Activated CD8-positive, alpha-beta T cell treated with anti-CD3 and anti-CD28 coated beads, Interleukin-2, amount 10 ng/mL, durations not matched to agents 7 days and 5 days (primary cell): ENCODE data around the gene STK10. TPM values are rescaled to one million over a fixed set of nuclear protein-coding genes. Genes with fewer than 3 reads are reported as not detected.

Source experiments
- ATAC-seq: fragments of 150-1000 bp; cut with Tn5 transposase; one replicate; pipeline ENCODE4 v1.10.0; 2021; ENCODE audit warnings: moderate library complexity
- CTCF ChIA-PET: fragments of 350-600 bp; sonication (Branson Sonifier 250); formaldehyde crosslinking; loops from one replicate; lab custom pipeline; 2021; ENCODE audit warnings: antibody characterized with exemption; lab: Charles Lee
- POLR2A ChIA-PET: fragments of 350-600 bp; sonication (Branson Sonifier 250); formaldehyde crosslinking; loops from one replicate; lab custom pipeline; 2021; ENCODE audit warnings: antibody characterized with exemption; lab: Charles Lee
- DNase-seq: peaks from one replicate; pipeline ENCODE4 v3.0.0-alpha.2; 2020
- H3K27ac Mint-ChIP-seq: one replicate; pipeline ENCODE4 v1.8.0; 2021; ENCODE audit warnings: mild to moderate bottlenecking, mixed read lengths
- H3K27me3 Mint-ChIP-seq: one replicate; pipeline ENCODE4 v1.8.0; 2021; ENCODE audit warnings: low read depth, mixed read lengths
- H3K36me3 Mint-ChIP-seq: one replicate; pipeline ENCODE4 v1.8.0; 2021; ENCODE audit warnings: low read depth, mixed read lengths
- H3K4me1 Mint-ChIP-seq: one replicate; pipeline ENCODE4 v1.8.0; 2021; ENCODE audit warnings: low read depth, mixed read lengths
- H3K4me3 Mint-ChIP-seq: one replicate; pipeline ENCODE4 v1.8.0; 2021; ENCODE audit warnings: mild to moderate bottlenecking, mixed read lengths
- H3K9me3 Mint-ChIP-seq: one replicate; pipeline ENCODE4 v1.8.0; 2022; ENCODE audit warnings: mixed read lengths; ENCODE audit not compliant: insufficient read depth
- total RNA-seq, 2 experiments: library from RNA; stranded (reverse); gene quantifications; one replicate each; pipeline ENCODE4 v1.2.3, GENCODE V29; 2021

Gene STK10
- total RNA-seq, 2 experiments from 2014 or later, result 294 to 299 TPM

- Mint-ChIP-seq H3K4me1 (peaks cover 62% of the 10 kb centered on the region), H3K9me3 (peaks cover 3% of the 10 kb centered on the region), H3K27ac (peak overlapping the region; percentile 60), H3K36me3 (peaks cover 57% of the 10 kb centered on the region), H3K4me3 (no peak overlapping the region), H3K27me3 (no peaks in the 10 kb centered on the region)
- no peak for DNase-seq
- ChIA-PET POLR2A (interaction anchor here (0.6 to 2.4 kb wide), 2 partner anchors 26 to 31 kb away, joined by 3 to 8 read pairs; no protein-coding TSS in a partner anchor), CTCF (interaction anchor here (0.6 to 1.7 kb wide), 2 partner anchors 9 to 17 kb away, joined by 3 to 4 read pairs; no protein-coding TSS in a partner anchor)
- no peak for ATAC-seq
Measured at GRCh38 chr5:172142709-172143215, 45.3 kb downstream of the STK10 start.

DNA sequence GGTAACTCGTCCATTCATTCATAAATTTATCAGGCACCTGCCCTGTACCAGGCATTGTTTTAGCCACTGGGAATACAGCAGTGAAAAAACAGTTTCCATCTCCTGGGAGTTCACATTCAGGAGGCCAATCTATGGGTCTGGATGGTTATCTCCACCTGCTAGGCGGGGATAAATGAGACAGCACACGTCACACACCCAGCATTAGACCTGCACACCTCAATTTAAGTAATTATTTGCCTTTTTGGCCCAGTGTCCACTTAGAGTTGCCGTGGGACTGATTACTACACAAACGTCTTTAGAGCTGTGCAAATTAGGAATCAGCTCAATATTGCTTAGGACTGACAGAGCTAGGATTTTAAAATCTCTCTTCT lies 46.1 kb downstream of the STK10 start:
- ATAC-seq, result no peak
- Mint-ChIP-seq H3K4me1 (peaks cover 60% of the 10 kb centered on the region), H3K4me3 (no peak overlapping the region)

DNA sequence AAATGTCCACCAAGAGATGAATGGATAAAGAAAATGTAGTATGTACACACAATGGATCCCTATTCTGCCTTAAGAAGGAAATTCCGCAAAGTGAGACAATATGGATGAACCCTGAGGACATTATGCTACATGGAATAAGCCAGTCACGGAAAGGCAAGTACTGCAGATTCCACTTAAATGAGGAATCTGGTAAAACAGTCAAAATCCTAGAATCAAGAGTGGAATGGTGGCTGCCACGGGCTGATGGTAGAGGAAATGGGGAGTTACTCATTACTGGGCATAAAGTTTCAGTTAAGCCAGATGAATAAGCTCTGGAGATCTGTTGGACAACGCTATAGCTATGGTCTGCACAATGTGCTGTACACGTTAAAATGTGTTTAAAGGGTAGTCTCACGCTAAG lies 47.2 kb downstream of the STK10 start:
- ChIA-PET POLR2A (interaction anchor here (2.4 kb wide), 1 partner anchor 33 kb away, joined by 8 read pairs; no protein-coding TSS in a partner anchor), CTCF (interaction anchor here (1.7 kb wide), 1 partner anchor 11 kb away, joined by 4 read pairs; no protein-coding TSS in a partner anchor)
- no peak for ATAC-seq
- H3K27me3 Mint-ChIP-seq, result no peaks in the 10 kb centered on the region
- H3K4me1 Mint-ChIP-seq, result peaks cover 61% of the 10 kb centered on the region
- peaks cover 54% of the 10 kb centered on the region for H3K36me3 Mint-ChIP-seq
- no peak overlapping the region for H3K4me3 Mint-ChIP-seq
- peaks cover 3% of the 10 kb centered on the region for H3K9me3 Mint-ChIP-seq
- DNase-seq, result no peak
- no peak overlapping the region for H3K27ac Mint-ChIP-seq

More for the DNA sequence above, 46.1 kb downstream of the STK10 start:
- peaks cover 3% of the 10 kb centered on the region for H3K9me3 Mint-ChIP-seq
- peak overlapping the region; percentile 32 for H3K27ac Mint-ChIP-seq
- peaks cover 55% of the 10 kb centered on the region for H3K36me3 Mint-ChIP-seq
- ChIA-PET CTCF (interaction anchor here (1.7 kb wide), 1 partner anchor 10 kb away, joined by 4 read pairs; no protein-coding TSS in a partner anchor), POLR2A (interaction anchor here (2.4 kb wide), 1 partner anchor 32 kb away, joined by 8 read pairs; no protein-coding TSS in a partner anchor)
- no peak for DNase-seq
- no peaks in the 10 kb centered on the region for H3K27me3 Mint-ChIP-seq

GRCh38 chr5:172140120-172140519 lies 47.9 kb downstream of the STK10 start:
- Mint-ChIP-seq H3K4me3 (no peak overlapping the region), H3K9me3 (peaks cover 3% of the 10 kb centered on the region), H3K4me1 (peaks cover 66% of the 10 kb centered on the region), H3K27me3 (no peaks in the 10 kb centered on the region), H3K27ac (peak overlapping the region; percentile 67), H3K36me3 (peaks cover 56% of the 10 kb centered on the region)
- DNase-seq (no peak), ATAC-seq (no peak)
- ChIA-PET POLR2A (interaction anchor here (2.4 kb wide), 1 partner anchor 34 kb away, joined by 8 read pairs; no protein-coding TSS in a partner anchor), CTCF (no interaction called here)

GRCh38 chr5:172137046-172137445 lies 51.0 kb downstream of the STK10 start:
- ChIA-PET POLR2A (interaction anchor here (0.6 kb wide), 1 partner anchor 25 kb away, joined by 3 read pairs; no protein-coding TSS in a partner anchor), CTCF (no interaction called here)
- H3K27me3 Mint-ChIP-seq, result no peaks in the 10 kb centered on the region
- peaks cover 3% of the 10 kb centered on the region for H3K9me3 Mint-ChIP-seq
- H3K27ac Mint-ChIP-seq, result no peak overlapping the region
- no peak overlapping the region for H3K4me3 Mint-ChIP-seq
- no peak for ATAC-seq
- H3K4me1 Mint-ChIP-seq, result peaks cover 64% of the 10 kb centered on the region
- peaks cover 78% of the 10 kb centered on the region for H3K36me3 Mint-ChIP-seq
- no peak for DNase-seq

- CTCF ChIA-PET, result interaction anchor here (0.7 to 2.1 kb wide), 8 partner anchors 10 to 222 kb away, joined by 3 to 8 read pairs (median 4); no protein-coding TSS in a partner anchor
- Mint-ChIP-seq H3K4me3 (peak overlapping the region; percentile 7), H3K36me3 (peaks cover 80% of the 10 kb centered on the region), H3K27ac (peak overlapping the region; percentile 85), H3K27me3 (no peaks in the 10 kb centered on the region), H3K4me1 (peaks cover 62% of the 10 kb centered on the region), H3K9me3 (no peaks in the 10 kb centered on the region)
- peak; percentile 38 for DNase-seq
- POLR2A ChIA-PET, result interaction anchor here (2.4 to 2.8 kb wide), 2 partner anchors 18 to 41 kb away, joined by 9 read pairs; no protein-coding TSS in a partner anchor
- peak; percentile 65 for ATAC-seq
Measured at GRCh38 chr5:172133359-172134029, 54.5 kb downstream of the STK10 start.

- Mint-ChIP-seq H3K4me1 (peaks cover 65% of the 10 kb centered on the region), H3K27ac (no peak overlapping the region), H3K36me3 (peaks cover 85% of the 10 kb centered on the region), H3K4me3 (no peak overlapping the region), H3K27me3 (no peaks in the 10 kb centered on the region), H3K9me3 (no peaks in the 10 kb centered on the region)
- POLR2A ChIA-PET, result interaction anchor here (0.7 to 2.8 kb wide), 4 partner anchors 16 to 107 kb away, joined by 3 to 9 read pairs (median 6); no protein-coding TSS in a partner anchor
- CTCF ChIA-PET, result interaction anchor here (1.0 to 1.2 kb wide), 2 partner anchors 24 to 57 kb away, joined by 3 read pairs; partner anchors contain the start of gene STK10
- ATAC-seq, result no peak
- DNase-seq, result no peak
Measured at GRCh38 chr5:172131690-172132089, 56.3 kb downstream of the STK10 start.

DNA sequence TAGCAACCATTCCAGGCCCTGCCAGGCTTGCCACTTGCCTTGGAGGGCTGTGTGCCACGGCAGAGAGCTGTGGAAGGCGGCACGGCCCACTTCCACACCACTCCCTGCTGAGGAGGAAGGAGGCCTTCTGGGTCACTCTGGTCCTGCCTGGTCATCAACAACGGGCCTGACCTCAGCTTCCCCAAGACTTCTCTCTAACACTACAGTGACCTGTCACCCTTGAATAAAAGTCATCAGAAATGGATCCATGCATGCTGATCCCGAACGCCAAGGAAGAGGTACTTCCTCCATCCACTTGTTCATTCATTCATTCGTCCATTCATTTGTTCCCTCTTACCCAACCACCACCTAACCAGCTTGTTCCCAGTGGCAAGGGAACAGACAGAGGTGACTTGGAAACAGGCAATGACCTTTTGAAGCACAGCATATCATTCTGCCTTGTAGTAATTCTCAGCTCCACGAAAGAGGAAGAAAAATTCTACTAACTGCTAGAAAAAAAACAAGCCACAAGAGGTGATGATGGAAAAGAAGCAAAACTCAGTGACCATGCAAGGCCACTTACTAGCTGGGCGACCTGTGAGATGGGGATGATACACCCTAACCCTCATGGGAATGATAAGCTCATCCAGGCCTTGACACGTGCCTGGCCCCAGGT lies 58.6 kb downstream of the STK10 start:
- POLR2A ChIA-PET, result interaction anchor here (0.6 to 1.1 kb wide), 2 partner anchors 9 to 10 kb away, joined by 3 to 5 read pairs; no protein-coding TSS in a partner anchor
- CTCF ChIA-PET, result interaction anchor here (0.8 to 1.1 kb wide), 2 partner anchors 10 to 45 kb away, joined by 3 read pairs; no protein-coding TSS in a partner anchor
- Mint-ChIP-seq H3K27ac (peak overlapping the region; percentile 11), H3K36me3 (peaks cover 90% of the 10 kb centered on the region), H3K9me3 (no peaks in the 10 kb centered on the region), H3K4me1 (peaks cover 54% of the 10 kb centered on the region), H3K27me3 (no peaks in the 10 kb centered on the region), H3K4me3 (no peak overlapping the region)
- DNase-seq, result no peak
- ATAC-seq, result no peak

GRCh38 chr5:172127581-172127980 lies 60.4 kb downstream of the STK10 start:
- Mint-ChIP-seq H3K4me1 (peaks cover 42% of the 10 kb centered on the region), H3K27ac (peak overlapping the region; percentile 43), H3K4me3 (no peak overlapping the region), H3K27me3 (no peaks in the 10 kb centered on the region), H3K36me3 (peaks cover 89% of the 10 kb centered on the region), H3K9me3 (no peaks in the 10 kb centered on the region)
- ChIA-PET POLR2A (interaction anchor here (0.6 kb wide), 1 partner anchor 64 kb away, joined by 3 read pairs; no protein-coding TSS in a partner anchor), CTCF (interaction anchor here (0.9 kb wide), 1 partner anchor 61 kb away, joined by 3 read pairs; the partner anchor contains the start of gene STK10)
- DNase-seq (no peak), ATAC-seq (no peak)

- ChIA-PET CTCF (interaction anchor here (1.1 to 1.8 kb wide), 4 partner anchors 10 to 65 kb away, joined by 3 to 5 read pairs (median 3); partner anchors contain the start of gene STK10), POLR2A (interaction anchor here (1.0 kb wide), 1 partner anchor 52 kb away, joined by 4 read pairs; no protein-coding TSS in a partner anchor)
- Mint-ChIP-seq H3K9me3 (no peaks in the 10 kb centered on the region), H3K27ac (peak overlapping the region; percentile 46), H3K4me3 (no peak overlapping the region), H3K4me1 (peaks cover 41% of the 10 kb centered on the region), H3K36me3 (peaks cover 75% of the 10 kb centered on the region), H3K27me3 (no peaks in the 10 kb centered on the region)
- DNase-seq, result no peak
- no peak for ATAC-seq
Measured at GRCh38 chr5:172123269-172123692, 64.7 kb downstream of the STK10 start.
